Measurements from ENCODE around the gene FOXP1. TPM values are rescaled to one million over a fixed set of nuclear protein-coding genes. Genes with fewer than 3 reads are reported as not detected.

Gene FOXP1
- total RNA-seq, 1 donor: 195 TPM

- Histone ChIP-seq H3K27me3 (ENCODE audit: insufficient read depth, low read length) (no peaks in the 10 kb centered on the region), H3K9me3 (ENCODE audit: low read depth, low read length) (no peaks in the 10 kb centered on the region), H3K4me1 (ENCODE audit: insufficient read depth, low read length) (peaks cover 13% of the 10 kb centered on the region), H2AFZ (ENCODE audit: low read length) (no peak overlapping the region), H3K36me3 (ENCODE audit: insufficient read depth, low read length) (peaks cover 14% of the 10 kb centered on the region), H3K4me2 (ENCODE audit: insufficient read depth, low read length) (no peak overlapping the region), H4K20me1 (ENCODE audit: insufficient read depth, low read length) (no peaks in the 10 kb centered on the region), H3K4me3 (ENCODE audit: insufficient read depth, low read length) (no peak overlapping the region), H3K27ac (ENCODE audit: low read depth, low read length) (no peak overlapping the region), H3K79me2 (ENCODE audit: insufficient read depth, low read length) (peaks cover 83% of the 10 kb centered on the region)
- DNase-seq (ENCODE audit: insufficient read length, low spot score, missing footprints): no peak
- no peak for TF ChIP-seq CTCF (IDR thresholded peaks at IDR 0.05; ENCODE audit: extremely low read depth, low read depth, low read length)
Measured at GRCh38 chr3:71095511-71096291, 487.8 kb downstream of the FOXP1 start.

GRCh38 chr3:71094658-71095209 is 488.8 kb downstream of the FOXP1 start:
- no peak overlapping the region for H3K4me3 ChIP-seq (ENCODE audit: insufficient read depth, low read length)
- no peaks in the 10 kb centered on the region for H4K20me1 ChIP-seq (ENCODE audit: insufficient read depth, low read length)
- H3K36me3 ChIP-seq (ENCODE audit: insufficient read depth, low read length): peaks cover 14% of the 10 kb centered on the region
- no peak overlapping the region for H3K4me2 ChIP-seq (ENCODE audit: insufficient read depth, low read length)
- TF ChIP-seq CTCF (IDR thresholded peaks at IDR 0.05; ENCODE audit: extremely low read depth, low read depth, low read length): no peak
- H3K79me2 ChIP-seq (ENCODE audit: insufficient read depth, low read length): peaks cover 82% of the 10 kb centered on the region
- H2AFZ ChIP-seq (ENCODE audit: low read length): no peak overlapping the region
- DNase-seq (ENCODE audit: insufficient read length, low spot score, missing footprints): no peak
- H3K9me3 ChIP-seq (ENCODE audit: low read depth, low read length): no peaks in the 10 kb centered on the region
- H3K4me1 ChIP-seq (ENCODE audit: insufficient read depth, low read length): peaks cover 4% of the 10 kb centered on the region
- H3K27ac ChIP-seq (ENCODE audit: low read depth, low read length): no peak overlapping the region
- H3K27me3 ChIP-seq (ENCODE audit: insufficient read depth, low read length): no peaks in the 10 kb centered on the region

- Histone ChIP-seq H3K4me1 (ENCODE audit: insufficient read depth, low read length) (peaks cover 9% of the 10 kb centered on the region), H3K9me3 (ENCODE audit: low read depth, low read length) (no peaks in the 10 kb centered on the region), H3K27me3 (ENCODE audit: insufficient read depth, low read length) (no peaks in the 10 kb centered on the region), H3K4me2 (ENCODE audit: insufficient read depth, low read length) (no peak overlapping the region), H2AFZ (ENCODE audit: low read length) (no peak overlapping the region), H3K79me2 (ENCODE audit: insufficient read depth, low read length) (peaks cover 82% of the 10 kb centered on the region), H3K4me3 (ENCODE audit: insufficient read depth, low read length) (no peak overlapping the region), H4K20me1 (ENCODE audit: insufficient read depth, low read length) (no peaks in the 10 kb centered on the region), H3K36me3 (ENCODE audit: insufficient read depth, low read length) (peaks cover 14% of the 10 kb centered on the region), H3K27ac (ENCODE audit: low read depth, low read length) (no peak overlapping the region)
- DNase-seq (ENCODE audit: insufficient read length, low spot score, missing footprints): no peak
- no peak for TF ChIP-seq CTCF (IDR thresholded peaks at IDR 0.05; ENCODE audit: extremely low read depth, low read depth, low read length)
Measured at GRCh38 chr3:71092665-71093064, 490.9 kb downstream of the FOXP1 start.

- no peak for TF ChIP-seq CTCF (IDR thresholded peaks at IDR 0.05; ENCODE audit: extremely low read depth, low read depth, low read length)
Measured at GRCh38 chr3:71090207-71090606, 493.3 kb downstream of the FOXP1 start.

More at GRCh38 chr3:71090207-71090606, 493.3 kb downstream of the FOXP1 start:
- peaks cover 4% of the 10 kb centered on the region for H3K36me3 ChIP-seq (ENCODE audit: insufficient read depth, low read length)
- no peak overlapping the region for H3K4me3 ChIP-seq (ENCODE audit: insufficient read depth, low read length)
- no peak overlapping the region for H3K27ac ChIP-seq (ENCODE audit: low read depth, low read length)
- peaks cover 8% of the 10 kb centered on the region for H4K20me1 ChIP-seq (ENCODE audit: insufficient read depth, low read length)
- H3K4me1 ChIP-seq (ENCODE audit: insufficient read depth, low read length): peaks cover 19% of the 10 kb centered on the region
- H3K27me3 ChIP-seq (ENCODE audit: insufficient read depth, low read length): no peaks in the 10 kb centered on the region
- no peak overlapping the region for H2AFZ ChIP-seq (ENCODE audit: low read length)
- H3K4me2 ChIP-seq (ENCODE audit: insufficient read depth, low read length): no peak overlapping the region
- H3K9me3 ChIP-seq (ENCODE audit: low read depth, low read length): no peaks in the 10 kb centered on the region
- no peak for DNase-seq (ENCODE audit: insufficient read length, low spot score, missing footprints)
- peaks cover 78% of the 10 kb centered on the region for H3K79me2 ChIP-seq (ENCODE audit: insufficient read depth, low read length)
